D721Med (cell line): ENCODE results near the gene RHBG.
A peak's percentile ranks its signal among the peaks of the same experiment; 100 is the strongest.

Experiments
- DNase-seq: peaks from one replicate; pipeline ENCODE4 v3.0.0; 2011; ENCODE audit warnings: low spot score; ENCODE audit not compliant: insufficient read length
- FAIRE-seq: peaks from 2 replicates; lab custom pipeline; 2011; peaks lifted over from hg19 to GRCh38; lab: Jason Lieb, UNC
- CTCF ChIP-seq: IDR thresholded peaks from 2 replicates; pipeline ENCODE4 v1.5.1; 2012; ENCODE audit warnings: mild to moderate bottlenecking, control low read depth; ENCODE audit not compliant: insufficient read depth; ENCODE audit errors: missing control alignments

RHBG gene

DNA sequence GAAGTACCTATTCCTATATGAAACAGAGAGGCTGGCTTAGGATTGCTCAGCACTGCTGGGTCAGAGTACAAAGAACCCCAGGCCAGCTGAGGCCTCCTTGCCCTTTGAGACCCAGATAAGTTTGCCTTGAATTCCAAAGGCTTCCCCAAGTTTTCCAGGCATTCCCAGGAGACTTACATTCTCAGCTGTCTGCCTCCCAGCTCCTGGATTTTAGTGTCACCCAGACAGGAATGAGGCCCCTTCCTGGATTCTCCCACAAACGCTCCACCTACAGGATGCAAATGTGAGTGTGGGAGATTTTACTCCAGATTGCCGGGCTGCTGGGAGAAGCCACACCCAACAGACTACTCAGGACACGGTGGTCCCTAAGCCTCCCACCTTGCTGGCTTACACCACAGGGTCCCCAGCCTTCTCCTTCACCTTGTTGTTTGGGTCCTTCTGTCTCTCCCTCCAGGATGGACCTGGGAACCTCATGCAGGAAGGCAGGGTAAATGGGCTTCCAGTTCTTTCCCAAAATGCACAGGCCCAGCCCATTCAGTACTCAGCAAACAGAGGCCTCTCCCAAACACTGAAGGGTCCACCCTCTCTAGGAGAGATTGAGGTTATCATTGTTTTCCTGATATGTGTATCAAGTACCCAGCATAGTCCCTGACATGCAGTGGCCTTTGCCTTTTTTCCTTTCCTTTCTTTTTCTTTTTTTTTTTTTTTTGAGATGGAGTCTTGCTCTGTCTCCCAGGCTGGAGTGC, 10.6 kb downstream of the RHBG start:
- no peak for TF ChIP-seq CTCF
- FAIRE-seq (no peak), DNase-seq (no peak)

- FAIRE-seq, result no peak
- no peak for TF ChIP-seq CTCF
- no peak for DNase-seq
These were observed 13.6 kb downstream of the RHBG start for GRCh38 chr1:156382561-156382960.

GRCh38 chr1:156383023-156383422, 14.0 kb downstream of the RHBG start:
- TF ChIP-seq CTCF, result peak; percentile 99
- DNase-seq (peak; percentile 97), FAIRE-seq (no peak)

DNA sequence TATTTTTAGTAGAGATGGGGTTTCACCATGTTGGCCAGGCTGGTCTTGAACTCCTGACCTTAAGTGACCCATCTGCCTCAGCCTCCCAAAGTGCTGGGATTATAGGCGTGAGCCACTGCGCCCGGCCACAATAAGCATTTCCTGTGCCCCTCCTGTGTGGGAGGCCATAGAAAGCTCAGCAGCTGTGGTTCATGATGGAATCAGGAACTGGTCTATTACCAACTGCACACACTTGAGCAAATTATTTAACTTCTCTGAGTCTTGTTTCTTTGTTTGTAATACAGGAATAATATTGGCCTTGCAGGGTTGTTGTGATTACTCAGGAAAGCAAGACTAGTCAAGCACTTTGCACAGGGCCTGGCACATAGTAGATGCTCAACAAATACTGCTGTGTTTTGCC, 15.0 kb downstream of the RHBG start:
- no peak for FAIRE-seq
- no peak for TF ChIP-seq CTCF
- DNase-seq, result no peak

GRCh38 chr1:156384658-156385057, 15.6 kb downstream of the RHBG start:
- FAIRE-seq, result no peak
- TF ChIP-seq CTCF, result no peak

DNA sequence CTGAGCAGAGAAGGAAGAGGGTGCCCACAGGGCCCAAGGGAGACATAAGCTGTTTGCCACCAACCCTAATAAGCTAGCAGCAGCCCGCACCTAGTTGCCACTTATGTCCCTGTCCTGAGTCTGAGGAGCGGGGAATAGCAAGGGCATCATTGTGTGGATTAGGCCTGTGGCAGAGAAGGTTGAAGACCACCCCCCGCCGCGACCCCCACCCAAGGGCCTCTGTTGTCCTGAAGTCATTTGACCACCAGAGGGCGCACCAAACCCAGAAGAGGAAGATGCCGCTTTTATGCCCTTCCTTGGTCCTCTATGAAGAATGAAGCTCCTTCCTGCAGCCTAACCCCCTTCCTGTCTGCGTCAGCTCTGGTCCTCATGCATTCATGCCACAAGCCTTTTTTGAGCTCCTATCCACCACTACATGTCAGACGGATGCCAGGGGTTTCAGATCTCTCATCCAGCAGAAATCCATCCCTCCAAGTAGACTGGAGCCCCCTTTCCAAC, 16.6 kb downstream of the RHBG start:
- DNase-seq, result peak; percentile 75
- FAIRE-seq, result no peak

More at GRCh38 chr1:156384658-156385057, 15.6 kb downstream of the RHBG start:
- no peak for DNase-seq

More for the DNA sequence above, 16.6 kb downstream of the RHBG start:
- TF ChIP-seq CTCF, result peak; percentile 91
